Astrocyte of the cerebellum (primary cell): Measurements from ENCODE around the gene ZFAND3.

Experiments
- DNase-seq: peaks from one replicate; pipeline ENCODE4 v3.0.0-alpha.2; 2011; ENCODE audit warnings: low read depth
- H3K4me3 ChIP-seq: 2 replicates; pipeline ENCODE4 v1.5.1; 2011; ENCODE audit warnings: mild to moderate bottlenecking, low read depth, low read length, moderate library complexity
- in situ Hi-C: cut with HindIII; loops from 2 replicates; pipeline ENCODE4 v1.10.0; 2017; ENCODE audit warnings: low sequenced_read_pairs
- TF ChIP-seq, protein P1 (sequence below): IDR thresholded peaks from 2 replicates; pipeline ENCODE4 v1.5.1; 2012; ENCODE audit warnings: low read length, low read depth, moderate library complexity, mild to moderate bottlenecking; ENCODE audit errors: missing control alignments

ZFAND3 gene

DNA sequence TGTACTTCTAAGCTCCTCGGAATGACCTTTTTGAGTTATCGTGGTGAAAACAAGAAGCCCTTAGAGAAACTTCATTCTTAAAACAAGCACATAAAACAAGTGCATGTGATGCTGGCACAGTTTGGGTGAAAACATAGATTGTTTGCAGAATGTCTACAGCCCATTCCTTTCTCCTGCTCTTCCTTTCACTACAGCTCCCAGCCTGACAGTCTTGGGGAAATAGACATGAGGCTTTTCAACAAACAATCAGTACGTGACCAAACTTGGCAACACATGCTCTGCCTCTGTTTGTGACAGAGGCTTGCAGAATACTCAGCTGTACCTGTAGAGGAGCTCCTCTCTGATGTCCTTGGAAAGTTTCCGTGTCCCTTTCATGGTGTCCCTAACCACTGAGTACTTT, 321.6 kb downstream of the ZFAND3 start:
- DNase-seq: no peak
- in situ Hi-C loops: no loop called here
- TF ChIP-seq, protein P1, sequence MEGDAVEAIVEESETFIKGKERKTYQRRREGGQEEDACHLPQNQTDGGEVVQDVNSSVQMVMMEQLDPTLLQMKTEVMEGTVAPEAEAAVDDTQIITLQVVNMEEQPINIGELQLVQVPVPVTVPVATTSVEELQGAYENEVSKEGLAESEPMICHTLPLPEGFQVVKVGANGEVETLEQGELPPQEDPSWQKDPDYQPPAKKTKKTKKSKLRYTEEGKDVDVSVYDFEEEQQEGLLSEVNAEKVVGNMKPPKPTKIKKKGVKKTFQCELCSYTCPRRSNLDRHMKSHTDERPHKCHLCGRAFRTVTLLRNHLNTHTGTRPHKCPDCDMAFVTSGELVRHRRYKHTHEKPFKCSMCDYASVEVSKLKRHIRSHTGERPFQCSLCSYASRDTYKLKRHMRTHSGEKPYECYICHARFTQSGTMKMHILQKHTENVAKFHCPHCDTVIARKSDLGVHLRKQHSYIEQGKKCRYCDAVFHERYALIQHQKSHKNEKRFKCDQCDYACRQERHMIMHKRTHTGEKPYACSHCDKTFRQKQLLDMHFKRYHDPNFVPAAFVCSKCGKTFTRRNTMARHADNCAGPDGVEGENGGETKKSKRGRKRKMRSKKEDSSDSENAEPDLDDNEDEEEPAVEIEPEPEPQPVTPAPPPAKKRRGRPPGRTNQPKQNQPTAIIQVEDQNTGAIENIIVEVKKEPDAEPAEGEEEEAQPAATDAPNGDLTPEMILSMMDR: no peak
- no peak overlapping the region for H3K4me3 ChIP-seq

DNA sequence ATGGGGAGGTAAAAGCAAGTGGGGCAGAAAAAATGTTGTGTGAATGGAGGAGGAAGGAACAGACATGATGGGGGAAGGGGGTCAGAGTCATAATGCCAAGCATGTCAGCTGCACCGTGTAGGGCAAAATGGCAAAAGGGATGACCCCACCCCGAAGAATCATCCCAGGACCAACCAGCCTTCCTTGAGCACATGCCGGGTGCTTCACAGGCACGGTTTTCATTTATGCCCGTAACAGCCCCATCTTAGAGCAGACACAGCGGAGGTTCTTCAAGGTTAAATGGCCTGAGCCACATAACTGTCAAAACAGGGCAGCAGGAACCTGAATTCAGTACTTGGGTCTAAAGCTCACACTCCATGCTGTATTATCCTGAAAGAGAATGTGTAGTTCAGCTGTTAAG, 322.2 kb downstream of the ZFAND3 start:
- TF ChIP-seq, protein P1: no peak
- no peak for DNase-seq
- no peak overlapping the region for H3K4me3 ChIP-seq
- in situ Hi-C loops: no loop called here

DNA sequence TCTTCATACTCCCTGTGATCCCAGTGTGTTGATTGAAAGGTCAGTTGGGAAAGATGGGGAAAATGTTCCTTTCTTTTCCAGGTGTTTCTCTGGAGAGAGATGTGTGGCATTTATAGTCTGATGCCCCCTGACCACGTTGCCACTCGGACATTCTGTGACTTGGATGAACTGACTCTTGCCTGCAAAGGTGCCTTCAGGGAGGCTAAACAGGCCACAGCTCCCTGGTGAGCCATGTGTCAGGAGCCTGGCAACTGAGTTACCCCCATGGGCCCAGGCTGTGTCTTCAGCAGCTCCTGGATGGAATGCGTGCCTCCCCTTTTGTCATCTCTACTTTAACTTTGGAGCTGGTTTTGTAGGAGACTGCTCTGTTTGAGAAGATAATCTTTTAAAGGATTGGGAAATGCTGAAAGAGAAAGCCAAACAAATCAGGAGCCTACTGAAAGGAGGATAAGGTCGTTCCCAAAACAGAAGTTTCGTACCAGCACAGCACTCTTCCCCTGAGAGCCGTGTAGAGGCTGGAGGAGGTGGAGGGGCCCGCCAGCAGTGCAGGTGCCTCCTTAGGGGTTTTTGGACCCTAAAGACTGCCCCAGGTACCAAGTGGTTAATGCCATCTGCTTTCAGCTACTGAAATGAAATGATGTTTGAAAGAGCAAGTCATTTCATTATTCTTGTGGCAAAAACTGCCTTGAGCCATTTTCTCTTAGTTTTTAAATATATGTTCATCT, 322.8 kb downstream of the ZFAND3 start:
- TF ChIP-seq, protein P1: no peak
- DNase-seq: no peak
- in situ Hi-C loops: no loop called here
- no peak overlapping the region for H3K4me3 ChIP-seq

DNA sequence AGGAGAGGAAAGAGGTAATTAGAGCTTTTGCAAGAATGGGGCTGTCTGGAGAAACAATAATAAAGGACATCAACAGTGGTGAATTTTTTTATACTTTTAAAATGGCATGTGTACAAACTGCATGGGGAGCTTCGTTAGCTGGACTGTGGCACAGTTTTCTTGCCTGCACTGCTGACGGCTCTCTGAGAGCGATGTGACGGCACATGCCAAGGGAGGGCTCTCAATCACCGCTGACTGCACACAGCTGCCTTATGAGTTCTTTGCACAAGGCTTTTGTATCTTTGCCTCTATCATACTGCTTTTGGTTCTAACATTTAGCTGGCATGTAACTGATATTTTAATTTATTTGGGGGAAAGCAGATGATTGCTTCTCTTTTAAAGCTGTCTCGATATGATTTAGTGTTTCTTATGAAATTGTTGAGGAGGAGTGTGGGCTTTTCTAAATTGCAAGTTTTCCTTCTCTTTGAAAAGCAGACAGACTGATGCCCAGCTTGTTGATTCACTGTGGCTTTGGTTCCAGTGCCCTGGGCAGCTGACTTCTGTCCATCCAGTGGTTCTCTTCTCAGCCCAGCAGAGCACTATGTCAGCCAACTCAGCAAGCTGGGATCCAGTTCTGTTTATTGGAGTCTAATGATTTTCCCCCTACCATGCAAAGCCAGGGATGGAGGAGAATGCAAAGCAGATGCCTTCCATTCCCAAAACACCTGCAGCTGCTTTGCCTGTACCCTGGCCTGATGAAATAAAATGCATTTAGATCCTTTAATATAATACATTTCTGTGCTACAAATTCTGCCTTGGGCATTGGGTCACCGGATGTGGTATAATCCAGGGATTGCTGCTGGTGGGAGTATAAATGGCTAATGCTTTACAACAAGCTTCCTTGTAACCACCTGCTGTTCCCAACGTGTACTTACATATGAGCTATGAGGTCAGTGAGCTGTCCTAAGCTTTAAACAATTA, 323.9 kb downstream of the ZFAND3 start:
- TF ChIP-seq, protein P1: no peak
- DNase-seq: no peak
- H3K4me3 ChIP-seq: no peak overlapping the region
- in situ Hi-C loops: no loop called here

DNA sequence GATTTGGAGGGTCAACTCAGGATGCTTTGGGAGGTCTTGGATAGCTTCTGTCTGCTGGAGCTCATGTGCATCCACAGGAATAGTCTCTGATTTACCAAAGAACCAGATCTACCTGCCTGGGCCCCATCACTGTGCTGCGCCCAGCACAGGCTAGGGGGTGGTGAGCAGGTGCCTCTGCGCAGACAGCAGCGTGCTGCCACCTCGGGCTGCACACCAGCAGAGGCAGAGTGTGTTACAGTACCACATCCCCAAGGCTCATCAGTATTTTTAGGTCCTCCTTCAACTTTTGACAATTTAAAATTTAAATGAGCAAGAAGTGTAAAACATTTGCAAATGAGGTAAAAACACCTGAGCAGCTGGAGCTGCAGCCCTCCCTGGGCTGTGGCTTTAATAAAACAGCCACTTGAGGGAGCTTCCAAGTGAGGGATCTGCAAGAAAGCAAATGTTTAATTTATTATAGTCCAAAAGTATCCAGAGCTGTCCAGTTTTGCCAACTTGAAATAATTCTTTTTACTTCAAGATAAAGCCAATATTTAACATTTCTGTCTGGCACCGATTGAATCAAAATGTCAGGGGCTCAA, 324.9 kb downstream of the ZFAND3 start:
- TF ChIP-seq, protein P1: no peak
- DNase-seq: no peak
- in situ Hi-C loops: no loop called here
- no peak overlapping the region for H3K4me3 ChIP-seq

DNA sequence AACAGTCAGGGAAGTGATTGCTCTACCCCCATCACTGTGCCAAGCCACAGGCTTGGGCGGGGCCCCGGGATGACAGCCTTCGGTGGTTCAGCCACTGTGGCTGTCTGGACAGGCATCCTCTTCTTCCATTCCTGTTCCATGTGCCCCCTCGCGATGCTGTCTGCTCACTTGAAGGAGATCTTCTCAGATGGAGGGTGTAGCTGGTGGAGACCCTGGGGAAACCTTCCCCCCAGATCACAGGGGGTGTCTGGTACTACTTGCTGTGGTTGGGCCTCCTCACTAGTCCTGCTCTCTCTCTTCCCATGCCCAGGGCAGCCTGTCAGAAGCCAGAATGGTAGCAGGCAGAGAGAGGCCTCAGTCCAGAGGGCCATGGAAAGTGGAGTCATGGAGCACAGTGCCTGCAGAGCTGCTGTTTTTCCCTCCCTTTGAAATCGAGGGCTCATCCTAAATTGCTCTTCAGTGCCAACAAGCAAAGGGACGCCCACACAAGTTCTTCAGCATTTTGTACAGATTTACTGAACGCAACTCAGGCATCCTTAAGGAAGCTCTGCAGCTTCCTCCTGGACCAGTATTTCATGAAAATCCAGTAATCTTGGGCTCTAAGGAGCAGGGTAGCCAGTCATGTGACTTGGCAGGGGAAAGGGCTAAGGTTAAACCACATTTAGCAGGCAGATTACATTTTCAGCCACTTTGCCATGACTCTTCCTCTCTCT, 326.6 kb downstream of the ZFAND3 start:
- DNase-seq: no peak
- no peak overlapping the region for H3K4me3 ChIP-seq
- in situ Hi-C loops: no loop called here
- TF ChIP-seq, protein P1: no peak
